Neural progenitor cell (in vitro differentiated cells): Measurements from ENCODE around the gene SLC9A4.

Source experiments
- EZH2 ChIP-seq: fragments of 200-600 bp; sonication (generic); IDR thresholded peaks from 2 replicates; pipeline ENCODE4 v1.6.1; 2017; ENCODE audit warnings: antibody characterized with exemption, mild to moderate bottlenecking, moderate library complexity
- TF ChIP-seq, protein P1 (sequence below): fragments of 200-600 bp; sonication (generic); IDR thresholded peaks from 2 replicates; pipeline ENCODE4 v1.5.1; 2017; ENCODE audit warnings: antibody characterized with exemption, mild to moderate bottlenecking

DNA sequence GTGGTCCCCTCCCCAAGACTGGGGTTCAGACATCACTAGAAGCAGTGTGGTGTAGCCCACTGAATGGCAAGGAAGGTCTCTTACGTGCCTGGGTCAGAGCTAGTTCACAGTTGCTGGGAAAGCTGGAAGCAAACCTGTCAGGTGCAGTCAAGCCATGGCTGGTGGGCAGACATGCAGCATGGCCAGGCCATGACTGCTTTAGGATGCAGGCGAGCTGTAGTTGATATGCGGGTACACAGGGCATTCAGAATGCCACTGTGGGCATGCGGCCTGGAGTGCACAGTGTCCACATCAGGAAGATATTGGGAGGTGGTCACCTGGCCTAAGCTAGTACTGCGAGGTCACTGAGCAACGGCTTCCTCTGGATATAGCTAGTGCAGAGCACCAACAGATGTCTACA is 11.8 kb upstream of the SLC9A4 start:
- TF ChIP-seq, protein P1, sequence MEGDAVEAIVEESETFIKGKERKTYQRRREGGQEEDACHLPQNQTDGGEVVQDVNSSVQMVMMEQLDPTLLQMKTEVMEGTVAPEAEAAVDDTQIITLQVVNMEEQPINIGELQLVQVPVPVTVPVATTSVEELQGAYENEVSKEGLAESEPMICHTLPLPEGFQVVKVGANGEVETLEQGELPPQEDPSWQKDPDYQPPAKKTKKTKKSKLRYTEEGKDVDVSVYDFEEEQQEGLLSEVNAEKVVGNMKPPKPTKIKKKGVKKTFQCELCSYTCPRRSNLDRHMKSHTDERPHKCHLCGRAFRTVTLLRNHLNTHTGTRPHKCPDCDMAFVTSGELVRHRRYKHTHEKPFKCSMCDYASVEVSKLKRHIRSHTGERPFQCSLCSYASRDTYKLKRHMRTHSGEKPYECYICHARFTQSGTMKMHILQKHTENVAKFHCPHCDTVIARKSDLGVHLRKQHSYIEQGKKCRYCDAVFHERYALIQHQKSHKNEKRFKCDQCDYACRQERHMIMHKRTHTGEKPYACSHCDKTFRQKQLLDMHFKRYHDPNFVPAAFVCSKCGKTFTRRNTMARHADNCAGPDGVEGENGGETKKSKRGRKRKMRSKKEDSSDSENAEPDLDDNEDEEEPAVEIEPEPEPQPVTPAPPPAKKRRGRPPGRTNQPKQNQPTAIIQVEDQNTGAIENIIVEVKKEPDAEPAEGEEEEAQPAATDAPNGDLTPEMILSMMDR: no peak
- no peak for TF ChIP-seq EZH2
